ENCODE measurements around the gene CECR2. TPM values are rescaled to one million over a fixed set of nuclear protein-coding genes. Genes with fewer than 3 reads are reported as not detected.

The CECR2 gene
- total RNA-seq, 1 experiment from 2014 or later, result 4.1 TPM

DNA sequence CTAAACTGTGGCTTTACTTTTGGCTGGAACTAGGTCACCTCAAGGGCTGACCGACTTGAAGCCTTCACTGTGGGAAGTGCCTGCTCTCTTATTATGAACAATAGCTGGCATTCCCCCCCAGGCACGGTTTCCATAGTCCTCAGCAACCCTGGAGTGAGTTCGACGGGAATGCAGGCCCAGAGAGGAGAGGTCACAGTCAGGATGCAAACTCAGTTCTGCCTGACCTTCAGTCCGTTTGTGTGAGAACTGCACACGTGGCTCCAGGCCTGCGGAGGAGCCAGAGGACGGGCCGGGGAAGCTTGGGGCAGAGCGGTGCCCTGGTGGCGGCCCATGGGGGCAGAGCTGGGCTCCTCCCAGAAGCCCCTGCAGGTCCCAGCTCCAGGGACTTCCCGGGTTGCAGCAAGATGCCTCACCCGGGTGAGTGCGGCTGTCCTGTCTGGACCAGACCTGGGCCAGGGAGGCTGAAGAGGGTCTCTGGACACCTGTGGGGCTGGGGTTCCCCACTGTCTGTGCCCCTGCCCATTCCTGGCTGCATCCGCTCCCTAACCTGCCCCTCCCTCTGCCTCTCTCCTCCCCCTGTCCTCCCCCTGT lies 211.3 kb downstream of the CECR2 start:
- ChIA-PET POLR2A (ENCODE audit: low non-redundant PET) (no interaction called here), CTCF (no interaction called here)
- no peaks in the 10 kb centered on the region for H3K9me3 ChIP-seq (ENCODE audit: low read depth, low read length, poor library complexity, severe bottlenecking)
- no peaks in the 10 kb centered on the region for H3K27me3 ChIP-seq (replicated peaks; ENCODE audit: insufficient read depth, low read depth, low read length, poor library complexity)
- intact Hi-C loops (cut with micrococcal nuclease; ENCODE audit: unreplicated experiment), result no loop called here
- peaks cover 27% of the 10 kb centered on the region for H3K4me1 ChIP-seq (ENCODE audit: insufficient read depth, low read length, poor library complexity, severe bottlenecking)
- no peak overlapping the region for H3K27ac ChIP-seq (ENCODE audit: low read depth, low read length, poor library complexity, severe bottlenecking)
- H3K4me3 ChIP-seq (ENCODE audit: low read depth, low read length, poor library complexity, severe bottlenecking), result no peak overlapping the region
- no peak for DNase-seq (ENCODE audit: low spot score)
- no peaks in the 10 kb centered on the region for H3K36me3 ChIP-seq (ENCODE audit: insufficient read depth, low read length, poor library complexity, severe bottlenecking)
- TF ChIP-seq EZH2 (IDR thresholded peaks at IDR 0.05; ENCODE audit: borderline replicate concordance, low read depth, low read length, poor library complexity, severe bottlenecking), result no peak
- TF ChIP-seq, protein P1, sequence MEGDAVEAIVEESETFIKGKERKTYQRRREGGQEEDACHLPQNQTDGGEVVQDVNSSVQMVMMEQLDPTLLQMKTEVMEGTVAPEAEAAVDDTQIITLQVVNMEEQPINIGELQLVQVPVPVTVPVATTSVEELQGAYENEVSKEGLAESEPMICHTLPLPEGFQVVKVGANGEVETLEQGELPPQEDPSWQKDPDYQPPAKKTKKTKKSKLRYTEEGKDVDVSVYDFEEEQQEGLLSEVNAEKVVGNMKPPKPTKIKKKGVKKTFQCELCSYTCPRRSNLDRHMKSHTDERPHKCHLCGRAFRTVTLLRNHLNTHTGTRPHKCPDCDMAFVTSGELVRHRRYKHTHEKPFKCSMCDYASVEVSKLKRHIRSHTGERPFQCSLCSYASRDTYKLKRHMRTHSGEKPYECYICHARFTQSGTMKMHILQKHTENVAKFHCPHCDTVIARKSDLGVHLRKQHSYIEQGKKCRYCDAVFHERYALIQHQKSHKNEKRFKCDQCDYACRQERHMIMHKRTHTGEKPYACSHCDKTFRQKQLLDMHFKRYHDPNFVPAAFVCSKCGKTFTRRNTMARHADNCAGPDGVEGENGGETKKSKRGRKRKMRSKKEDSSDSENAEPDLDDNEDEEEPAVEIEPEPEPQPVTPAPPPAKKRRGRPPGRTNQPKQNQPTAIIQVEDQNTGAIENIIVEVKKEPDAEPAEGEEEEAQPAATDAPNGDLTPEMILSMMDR (conservative IDR thresholded peaks at IDR 0.05; ENCODE audit: low read depth, low read length), result no peak
- BruUV-seq (replicated peaks), result no TSS peak

DNA sequence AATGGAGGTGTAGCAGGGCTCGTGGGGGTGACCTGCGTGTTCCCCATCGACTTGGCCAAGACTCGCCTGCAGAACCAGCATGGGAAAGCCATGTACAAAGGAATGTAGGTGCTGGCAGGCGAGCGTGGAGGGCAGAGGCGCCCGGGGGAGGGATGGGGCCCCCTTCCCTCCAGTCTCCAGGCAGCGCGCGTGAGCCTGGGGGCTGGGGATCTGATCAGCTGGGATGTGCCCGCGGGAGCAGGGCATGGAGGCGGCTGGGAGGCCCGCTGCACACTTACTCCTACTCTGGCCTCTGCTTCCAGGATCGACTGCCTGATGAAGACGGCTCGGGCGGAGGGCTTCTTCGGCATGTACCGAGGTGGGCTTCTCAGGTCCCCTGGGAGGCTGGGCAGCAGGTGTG lies 211.8 kb downstream of the CECR2 start:
- intact Hi-C loops (cut with micrococcal nuclease; ENCODE audit: unreplicated experiment), result no loop called here
- BruUV-seq (replicated peaks), result no TSS peak
- Histone ChIP-seq H3K36me3 (ENCODE audit: insufficient read depth, low read length, poor library complexity, severe bottlenecking) (no peaks in the 10 kb centered on the region), H3K4me3 (ENCODE audit: low read depth, low read length, poor library complexity, severe bottlenecking) (no peak overlapping the region), H3K4me1 (ENCODE audit: insufficient read depth, low read length, poor library complexity, severe bottlenecking) (peaks cover 22% of the 10 kb centered on the region), H3K27ac (ENCODE audit: low read depth, low read length, poor library complexity, severe bottlenecking) (no peak overlapping the region), H3K9me3 (ENCODE audit: low read depth, low read length, poor library complexity, severe bottlenecking) (no peaks in the 10 kb centered on the region), H3K27me3 (replicated peaks; ENCODE audit: insufficient read depth, low read depth, low read length, poor library complexity) (no peaks in the 10 kb centered on the region)
- DNase-seq (ENCODE audit: low spot score), result no peak
- TF ChIP-seq EZH2 (IDR thresholded peaks at IDR 0.05; ENCODE audit: borderline replicate concordance, low read depth, low read length, poor library complexity, severe bottlenecking), result no peak
- TF ChIP-seq, protein P1 (conservative IDR thresholded peaks at IDR 0.05; ENCODE audit: low read depth, low read length), result no peak
- CTCF ChIA-PET, result no interaction called here
- POLR2A ChIA-PET (ENCODE audit: low non-redundant PET), result no interaction called here

DNA sequence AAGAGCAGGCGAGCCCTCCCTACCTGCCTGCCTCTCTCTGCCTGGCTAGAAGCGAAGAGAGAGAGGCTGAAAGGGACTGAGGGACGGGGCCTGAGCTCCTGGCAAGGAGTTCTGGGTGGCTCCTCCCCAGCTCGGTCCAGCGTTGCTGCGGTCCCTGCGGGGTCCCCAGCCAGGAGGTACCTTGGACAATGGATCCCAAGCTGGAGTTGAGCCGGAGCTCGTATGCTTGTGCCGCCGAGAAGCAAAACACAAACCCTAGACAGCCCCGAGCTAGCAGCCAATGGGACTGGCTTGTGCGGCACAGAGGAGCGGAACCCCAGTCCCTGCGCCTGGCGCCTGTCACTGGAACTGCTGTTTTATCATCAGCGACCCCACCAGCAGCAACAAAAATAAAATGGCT lies 212.4 kb downstream of the CECR2 start:
- ChIA-PET CTCF (no interaction called here), POLR2A (ENCODE audit: low non-redundant PET) (no interaction called here)
- no peak for DNase-seq (ENCODE audit: low spot score)
- Histone ChIP-seq H3K9me3 (ENCODE audit: low read depth, low read length, poor library complexity, severe bottlenecking) (no peaks in the 10 kb centered on the region), H3K4me1 (ENCODE audit: insufficient read depth, low read length, poor library complexity, severe bottlenecking) (peaks cover 16% of the 10 kb centered on the region), H3K27me3 (replicated peaks; ENCODE audit: insufficient read depth, low read depth, low read length, poor library complexity) (no peaks in the 10 kb centered on the region), H3K27ac (ENCODE audit: low read depth, low read length, poor library complexity, severe bottlenecking) (no peak overlapping the region), H3K36me3 (ENCODE audit: insufficient read depth, low read length, poor library complexity, severe bottlenecking) (no peaks in the 10 kb centered on the region), H3K4me3 (ENCODE audit: low read depth, low read length, poor library complexity, severe bottlenecking) (no peak overlapping the region)
- intact Hi-C loops (cut with micrococcal nuclease; ENCODE audit: unreplicated experiment), result no loop called here
- BruUV-seq (replicated peaks), result no TSS peak
- no peak for TF ChIP-seq EZH2 (IDR thresholded peaks at IDR 0.05; ENCODE audit: borderline replicate concordance, low read depth, low read length, poor library complexity, severe bottlenecking)
- TF ChIP-seq, protein P1 (conservative IDR thresholded peaks at IDR 0.05; ENCODE audit: low read depth, low read length), result no peak

Data from A673 (cell line).